HG03064 (cell line): Measurements from ENCODE around the gene PPP2R5B.

Source experiments
- ATAC-seq: cut with Tn5 transposase; IDR thresholded peaks from one replicate; pipeline ENCODE4 v1.9.1; 2021; ENCODE audit warnings: low read depth; ENCODE audit not compliant: unreplicated experiment

PPP2R5B gene

DNA sequence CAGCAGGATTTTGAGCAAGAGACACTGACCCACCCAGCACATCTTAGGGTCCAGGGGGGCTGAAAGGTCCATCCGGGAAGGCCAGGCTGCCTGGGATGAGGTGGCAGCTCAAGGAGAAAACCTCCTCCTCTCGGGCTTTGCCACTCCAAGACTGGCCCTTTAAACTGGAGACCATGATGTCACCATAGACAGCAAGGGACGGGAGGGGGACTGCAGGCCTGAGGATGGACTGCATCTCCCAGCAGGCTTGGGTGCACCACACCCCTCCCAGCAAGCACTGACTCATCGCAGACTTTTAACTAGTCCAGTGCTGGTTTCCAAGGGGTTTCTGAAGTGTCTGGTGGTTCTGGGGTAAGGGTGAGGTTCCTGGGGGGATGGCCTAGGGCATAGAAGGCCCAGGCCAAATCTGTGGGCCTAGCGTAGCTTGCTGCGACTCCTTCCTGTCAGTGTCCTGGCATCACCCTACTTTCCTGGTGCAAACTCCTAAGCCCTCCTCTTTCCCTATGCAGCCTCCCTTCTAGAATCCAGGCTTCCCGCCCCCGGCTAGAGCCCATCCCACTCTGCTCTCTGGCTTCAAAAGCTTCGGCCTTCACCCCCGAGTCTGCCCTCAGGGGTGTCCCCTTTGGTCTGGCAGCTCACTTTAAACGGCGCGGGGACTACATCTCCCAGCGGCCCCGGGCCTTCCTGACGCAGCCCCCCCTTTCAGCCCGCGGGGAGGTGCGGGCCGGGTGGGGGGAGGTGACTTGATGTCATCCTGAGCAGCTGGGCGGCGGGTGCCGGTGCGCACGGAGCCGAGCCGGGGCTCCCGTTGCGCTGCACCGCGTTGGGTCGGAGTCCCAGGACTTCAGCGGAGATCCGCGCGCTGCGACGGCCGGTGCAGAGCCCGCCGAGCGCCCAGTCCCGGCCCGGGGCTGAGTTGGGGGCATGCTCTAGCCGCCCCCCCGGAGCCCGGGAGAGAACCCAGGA lies at the start of gene PPP2R5B:
Gene PPP2R5B, plus strand, starts transcription at position 746 of the 966 bp plus-strand sequence. CDS start 1,046 bp downstream, outside the sequence.
- ATAC-seq = peak; percentile 79

GRCh38 chr11:64875369-64876228 lies 48.9 kb upstream of the PPP2R5B start:
- ATAC-seq = no peak

- ATAC-seq = no peak
Measured at GRCh38 chr11:64876229-64876750, 48.2 kb upstream of the PPP2R5B start.

GRCh38 chr11:64876835-64877341 lies 47.6 kb upstream of the PPP2R5B start:
- no peak for ATAC-seq

- no peak for ATAC-seq
Measured at GRCh38 chr11:64877390-64878222, 46.9 kb upstream of the PPP2R5B start.

DNA sequence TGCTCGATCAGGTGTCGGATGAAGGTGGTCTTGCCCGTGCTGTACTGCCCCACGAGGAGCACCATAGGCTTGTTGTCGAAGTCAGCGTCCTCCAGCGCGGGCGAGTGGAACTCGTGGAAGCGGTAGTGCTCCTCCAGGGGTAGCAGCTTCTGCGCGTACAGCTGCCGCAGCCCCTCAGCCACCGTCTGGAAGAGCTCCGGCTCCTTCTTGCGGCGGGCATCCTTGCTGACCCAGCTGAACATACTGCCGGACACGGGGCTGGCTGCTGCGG lies 46.3 kb upstream of the PPP2R5B start:
- ATAC-seq = no peak

- ATAC-seq = peak; percentile 52
Measured at GRCh38 chr11:64878494-64879243, 45.8 kb upstream of the PPP2R5B start, which contains the start of gene EHD1. TSS of gene EHD1 (minus strand) at chr11:64878621. CDS start at chr11:64878464, 157 bp downstream.

DNA sequence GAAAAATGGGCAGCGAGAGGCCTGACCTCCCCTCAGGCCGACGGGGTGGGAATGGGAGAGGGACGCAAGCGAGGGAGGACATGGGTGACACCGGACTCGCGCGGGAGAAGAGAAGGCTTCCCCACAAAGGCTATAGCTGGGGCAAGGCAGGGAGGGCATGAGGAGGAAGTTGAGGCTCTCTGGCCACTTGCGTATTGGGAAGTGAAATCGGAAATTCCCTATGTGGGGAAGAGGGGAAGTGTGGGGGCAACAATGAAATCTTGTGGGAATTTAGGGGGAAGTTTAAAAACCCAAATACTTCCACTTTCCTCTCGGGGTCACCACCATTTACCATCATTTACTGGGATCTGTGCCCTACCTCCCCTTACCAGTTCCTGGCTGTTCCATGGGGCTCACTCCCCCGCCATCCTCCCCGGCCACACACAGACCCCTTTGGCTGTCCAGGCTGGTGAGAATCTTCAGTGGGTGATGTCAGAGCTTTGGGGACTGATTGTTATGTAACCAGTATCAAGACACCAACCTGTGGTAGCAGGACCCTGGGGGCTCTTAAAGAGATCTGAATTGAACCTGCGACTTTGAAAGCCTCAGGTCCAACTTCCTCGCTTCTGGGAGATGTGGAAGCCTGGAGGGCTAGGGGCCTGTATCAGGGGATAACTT lies 45.1 kb upstream of the PPP2R5B start:
- ATAC-seq = peak; percentile 1

DNA sequence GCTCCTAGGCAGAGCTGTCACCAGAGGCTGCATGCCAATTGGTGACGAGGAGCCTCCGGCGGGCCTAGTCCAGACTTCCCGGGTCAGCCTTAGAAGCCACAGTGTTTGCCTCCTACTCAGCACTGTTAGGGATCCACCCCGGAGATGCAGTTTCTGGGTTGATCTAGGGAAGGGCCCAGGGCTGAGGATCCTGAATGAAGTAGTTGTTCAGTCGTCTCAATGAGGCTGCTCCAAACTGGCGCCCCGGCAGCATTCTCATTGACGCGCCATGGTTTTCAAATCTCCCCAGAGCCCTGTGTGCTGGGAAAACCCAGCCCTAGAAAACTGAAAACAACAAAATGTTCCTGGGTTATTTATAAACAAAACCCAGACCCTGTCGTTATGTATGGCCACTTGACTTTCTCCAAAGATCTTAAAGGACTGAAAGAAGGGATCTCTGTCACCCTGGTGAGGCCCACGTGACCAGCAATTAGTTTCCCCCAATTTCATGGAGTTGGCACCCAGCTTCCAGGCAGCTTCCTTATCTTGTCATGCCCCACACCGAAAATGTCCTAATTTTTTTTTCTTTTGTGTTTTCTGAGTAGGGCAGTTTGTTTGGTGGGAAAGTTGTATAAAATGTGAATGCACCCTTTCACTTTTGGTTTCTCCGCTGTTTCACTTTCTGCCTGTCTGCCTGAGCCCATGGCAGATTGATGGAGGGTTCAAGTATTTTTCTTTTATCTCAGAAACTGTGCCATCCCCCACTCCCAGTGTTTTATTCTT lies 44.1 kb upstream of the PPP2R5B start:
- ATAC-seq = no peak

- ATAC-seq = no peak
Measured at GRCh38 chr11:64881476-64881875, 43.0 kb upstream of the PPP2R5B start.

- ATAC-seq = no peak
Measured at GRCh38 chr11:64882243-64882642, 42.2 kb upstream of the PPP2R5B start.

DNA sequence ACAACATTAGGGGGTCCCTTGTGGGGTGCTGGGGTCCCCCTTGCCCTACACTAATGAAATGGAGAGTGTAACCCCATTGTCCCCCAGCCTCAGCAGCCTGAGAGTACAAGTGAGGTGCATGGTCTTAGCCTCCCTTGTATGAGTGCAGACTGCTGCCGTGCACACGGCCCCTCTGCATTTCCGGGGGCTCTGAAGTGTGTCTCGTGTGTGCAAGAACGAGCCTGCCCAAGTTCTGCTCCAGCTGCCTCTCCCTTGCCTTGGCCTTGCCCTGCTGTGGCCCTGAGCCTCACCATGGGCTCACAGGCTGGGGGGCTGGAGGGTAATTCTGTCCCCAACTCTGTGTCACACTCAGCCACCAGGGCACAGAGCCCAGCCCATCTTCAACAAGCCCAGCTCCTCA lies 40.9 kb upstream of the PPP2R5B start:
- no peak for ATAC-seq

GRCh38 chr11:64884019-64884418 lies 40.5 kb upstream of the PPP2R5B start:
- ATAC-seq = no peak

GRCh38 chr11:64885367-64886286 lies 38.9 kb upstream of the PPP2R5B start:
- ATAC-seq = no peak

GRCh38 chr11:64887234-64887756 lies 37.2 kb upstream of the PPP2R5B start:
- no peak for ATAC-seq

GRCh38 chr11:64887757-64888405 lies 36.6 kb upstream of the PPP2R5B start:
- peak; percentile 55 for ATAC-seq
